HG03103 (cell line): ENCODE results near the gene SERHL2.
"Not testable (repeated sequence)": the region's sequence is repeated elsewhere in the genome, so short reads cannot be mapped to it uniquely, and the experiment has no call there.

Experiments used
- ATAC-seq: cut with Tn5 transposase; IDR thresholded peaks from one replicate; pipeline ENCODE4 v1.9.1; 2021; ENCODE audit warnings: low read depth; ENCODE audit not compliant: unreplicated experiment

Gene SERHL2

GRCh38 chr22:42601879-42602465 lies 48.2 kb downstream of the SERHL2 start:
- ATAC-seq, result no peak

GRCh38 chr22:42602470-42602869 lies 48.7 kb downstream of the SERHL2 start:
- no peak for ATAC-seq

DNA sequence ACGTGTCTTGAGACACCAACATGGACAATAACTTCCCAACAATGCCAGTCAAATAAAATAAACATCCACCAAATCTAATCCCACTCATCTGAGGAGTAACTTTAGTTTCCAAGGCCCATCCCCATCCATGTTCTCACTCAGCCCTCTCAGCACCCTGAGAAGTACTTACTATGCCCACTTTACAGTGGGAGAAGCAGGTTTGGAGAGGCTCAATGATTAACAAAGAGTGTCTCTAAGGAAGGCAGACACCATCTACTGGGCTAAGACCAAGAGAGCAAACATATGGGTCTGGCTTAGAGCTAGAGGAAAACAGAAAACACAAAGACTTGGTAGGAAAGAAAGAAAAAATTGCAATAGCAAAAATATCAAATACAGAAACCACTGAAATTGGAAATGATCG lies 49.7 kb downstream of the SERHL2 start:
- ATAC-seq, result no peak

- ATAC-seq, result no peak
These were observed 50.6 kb downstream of the SERHL2 start for GRCh38 chr22:42604403-42604802.

- ATAC-seq, result not testable (repeated sequence)
These were observed 53.9 kb downstream of the SERHL2 start for GRCh38 chr22:42607641-42608040.

DNA sequence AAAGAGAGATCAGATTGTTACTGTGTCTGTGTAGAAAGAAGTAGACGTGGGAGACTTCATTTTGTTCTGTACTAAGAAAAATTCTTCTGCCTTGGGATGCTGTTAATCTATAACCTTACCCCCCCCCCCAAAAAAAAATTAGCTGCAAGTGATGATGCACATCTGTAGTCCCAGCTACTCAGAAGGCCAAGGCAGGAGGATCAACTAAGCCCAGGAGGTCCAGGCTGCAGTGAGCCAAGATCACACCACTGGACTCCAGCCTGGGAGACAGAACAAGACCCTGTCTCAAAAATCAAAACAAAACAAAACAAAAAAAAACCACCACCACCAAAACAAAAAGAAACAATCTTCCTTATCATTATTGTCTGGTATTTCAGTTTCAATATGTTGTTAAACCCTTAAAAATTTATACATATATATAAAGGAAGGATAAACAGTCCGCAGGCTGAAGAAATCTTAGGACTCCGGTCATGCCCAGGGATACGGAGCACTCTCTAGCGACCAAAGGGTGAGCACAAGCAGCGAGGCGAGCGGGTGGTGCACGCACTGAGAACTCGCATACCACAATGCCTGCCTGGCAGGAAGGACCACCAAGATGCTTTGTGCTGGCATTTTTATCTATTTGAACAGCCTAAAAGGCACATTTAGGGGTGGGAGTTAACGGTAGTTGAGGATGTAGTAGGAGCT lies 54.5 kb downstream of the SERHL2 start:
- ATAC-seq, result no peak

DNA sequence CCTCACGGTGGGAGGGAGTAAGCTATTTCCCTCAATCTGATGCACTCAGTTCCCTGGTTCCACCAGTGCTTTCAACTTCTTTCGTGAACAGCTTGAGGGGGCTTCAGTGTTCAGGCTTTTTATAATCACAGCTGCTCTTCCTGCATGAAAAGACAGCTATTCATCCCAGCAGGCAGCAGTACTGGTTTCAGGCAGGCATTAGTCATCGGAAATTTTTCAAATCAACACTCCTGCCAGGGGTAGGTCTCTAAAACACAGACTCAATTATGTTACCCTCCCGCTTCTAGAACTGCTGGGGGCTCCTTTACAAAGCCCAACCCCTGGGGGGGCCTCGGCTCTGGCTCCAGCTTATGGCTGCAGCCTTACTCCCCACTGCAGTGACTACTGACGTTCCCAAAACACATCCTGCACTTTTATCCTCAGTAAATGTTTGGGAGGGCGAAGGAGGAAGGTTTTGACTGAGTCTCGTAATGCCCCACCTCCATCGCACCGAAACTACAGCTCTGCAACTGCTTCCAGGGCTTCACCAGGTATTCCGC lies 55.1 kb downstream of the SERHL2 start:
- ATAC-seq, result no peak

DNA sequence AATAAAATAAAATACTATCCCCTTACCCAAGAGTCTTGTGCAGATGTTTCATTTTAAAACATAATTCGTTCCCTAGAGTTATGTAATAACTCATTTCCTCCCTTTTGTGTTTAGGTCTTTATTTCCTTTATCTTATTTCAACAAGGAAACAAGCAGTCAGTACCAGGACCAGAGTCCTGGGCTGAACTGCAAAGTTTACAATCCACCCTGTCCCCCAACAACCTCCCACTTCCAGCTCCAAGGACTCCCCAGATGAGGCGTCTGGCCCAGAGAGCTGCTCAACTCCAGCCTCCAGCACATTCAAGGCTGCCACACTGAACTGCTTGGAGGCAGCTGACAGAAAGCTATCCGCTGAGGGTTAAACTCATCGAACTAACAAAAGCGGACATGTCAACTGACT lies 56.4 kb downstream of the SERHL2 start:
- ATAC-seq, result no peak

GRCh38 chr22:42611051-42611450 lies 57.3 kb downstream of the SERHL2 start:
- no peak for ATAC-seq

- ATAC-seq, result no peak
These were observed 58.6 kb downstream of the SERHL2 start for GRCh38 chr22:42612336-42612735.

GRCh38 chr22:42613872-42614301 lies 60.1 kb downstream of the SERHL2 start:
- ATAC-seq, result no peak

DNA sequence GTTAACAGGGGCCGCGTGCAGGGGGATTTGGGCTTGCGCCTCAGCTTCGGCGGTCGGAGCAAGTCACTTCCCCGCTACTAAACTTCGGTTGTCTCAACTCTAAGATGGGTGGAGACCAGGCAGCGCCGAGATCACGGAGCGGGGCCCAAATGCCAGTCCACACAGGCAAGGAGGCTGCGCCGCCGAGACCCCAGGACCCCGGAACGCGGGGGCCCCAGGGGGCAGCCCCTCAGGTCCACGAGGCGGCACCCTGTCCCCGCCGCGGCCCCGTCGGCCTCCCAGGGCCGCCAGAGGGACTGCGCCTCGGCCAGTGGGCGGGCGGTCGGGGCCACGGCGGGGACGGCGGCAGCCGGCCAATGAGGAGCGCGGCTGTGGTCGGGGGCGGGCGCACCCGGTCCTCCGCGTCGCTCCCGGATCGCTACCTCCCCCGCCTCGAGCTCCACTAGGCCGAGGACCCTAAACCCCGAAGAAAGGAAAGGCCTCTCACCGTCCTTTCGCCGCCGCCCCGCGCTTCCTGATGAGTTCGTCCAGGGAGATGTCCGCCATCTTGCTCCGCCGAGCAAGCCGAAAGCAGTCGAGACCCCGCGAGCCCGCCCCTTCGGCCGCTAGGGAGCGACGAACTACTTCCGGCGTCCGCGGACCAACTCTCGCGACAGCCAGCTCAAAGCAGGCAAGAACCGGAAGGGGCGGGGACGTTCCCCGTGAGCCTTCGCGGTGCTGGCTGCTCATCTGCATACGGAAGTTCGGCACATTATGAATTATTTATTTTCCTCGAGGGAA lies 60.7 kb downstream of the SERHL2 start, which contains the start of gene POLDIP3:
Gene POLDIP3 (minus strand): TSS at position 572 of the 780 bp plus-strand sequence. CDS start 26 bp downstream, at position 546.
- peak; percentile 49 for ATAC-seq

DNA sequence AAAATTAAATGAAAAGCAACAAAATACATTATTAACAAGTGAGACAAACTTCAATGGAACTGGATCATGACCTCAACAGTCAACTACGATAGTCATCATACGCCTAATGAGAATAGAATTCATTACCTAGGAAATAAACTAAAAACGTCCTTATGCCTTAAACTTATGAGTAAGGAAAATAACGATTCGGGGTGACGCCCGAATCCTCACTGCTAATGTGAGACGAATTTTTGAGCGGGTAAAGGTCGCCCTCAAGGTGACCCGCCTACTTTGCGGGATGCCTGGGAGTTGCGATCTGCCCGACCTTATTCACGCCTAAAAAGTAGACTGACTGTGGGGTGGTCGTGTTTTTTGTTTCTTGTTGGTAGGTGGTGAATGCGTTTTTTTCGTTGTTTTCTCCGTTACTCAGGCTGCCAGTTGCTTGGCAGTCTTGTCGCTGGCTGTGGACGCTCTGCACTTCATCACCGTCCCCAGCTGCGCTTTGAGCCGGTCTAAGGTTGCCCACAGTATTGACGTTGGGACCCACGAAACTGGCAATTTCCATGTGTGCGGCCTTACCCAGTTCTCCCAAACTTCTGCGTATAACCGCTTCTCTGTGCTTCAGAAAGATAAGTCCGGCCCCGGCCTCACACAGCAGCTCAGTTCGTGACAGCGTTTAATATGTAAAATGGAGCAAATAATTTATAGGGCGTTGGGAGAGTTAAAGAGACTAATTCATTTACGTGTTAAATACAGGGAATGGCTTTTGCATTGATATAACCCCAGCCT lies 61.5 kb downstream of the SERHL2 start:
- ATAC-seq, result peak; percentile 41

GRCh38 chr22:42615860-42616175 lies 62.1 kb downstream of the SERHL2 start:
- not testable (repeated sequence) for ATAC-seq

- no peak for ATAC-seq
These were observed 63.6 kb downstream of the SERHL2 start for GRCh38 chr22:42617155-42617983.

DNA sequence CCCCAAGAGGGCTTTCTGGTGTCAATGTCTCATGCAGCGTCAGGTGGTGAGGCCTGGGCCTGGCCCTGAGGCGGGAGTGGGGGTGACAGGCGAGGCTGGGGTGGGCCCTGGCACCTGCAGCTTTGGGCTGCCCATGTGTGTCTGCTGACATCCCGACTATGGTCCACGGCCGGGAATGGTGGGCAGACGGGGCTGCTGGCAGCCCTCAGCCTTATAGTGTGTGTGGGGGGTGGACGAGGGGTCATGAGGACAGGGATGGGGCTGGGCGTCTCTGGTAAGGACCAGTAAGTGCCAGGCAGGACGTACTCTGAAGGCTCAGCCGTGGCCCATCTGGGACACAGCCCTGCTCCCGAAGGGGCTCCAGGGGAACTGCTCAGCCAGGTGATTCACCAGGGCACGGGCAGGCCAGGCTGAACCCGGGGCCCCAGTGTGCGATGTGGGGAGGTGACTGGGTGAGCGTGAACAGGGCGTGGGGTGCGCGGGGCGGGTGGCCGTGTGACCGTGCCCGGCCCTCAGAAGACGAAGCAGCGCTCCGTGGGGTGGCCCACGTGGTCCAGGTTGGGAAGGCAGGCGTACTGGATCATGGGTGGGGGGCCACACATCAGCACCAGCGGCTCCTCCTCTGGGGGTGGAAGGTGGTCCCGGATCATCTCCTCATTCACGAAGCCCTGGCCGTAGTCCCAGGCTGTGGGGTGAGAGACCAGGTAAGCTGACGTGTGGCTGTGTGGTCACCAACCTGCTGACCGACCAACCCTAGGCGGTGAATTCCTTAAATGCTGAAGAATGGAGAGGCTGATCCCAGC lies 65.7 kb downstream of the SERHL2 start:
- ATAC-seq, result no peak

- no peak for ATAC-seq
These were observed 66.3 kb downstream of the SERHL2 start for GRCh38 chr22:42620084-42620483.

GRCh38 chr22:42621505-42622002 lies 67.8 kb downstream of the SERHL2 start:
- ATAC-seq, result no peak
